CD4-positive, alpha-beta T cell (primary cell): Measurements from ENCODE around the gene ANTXR1. TPM values are rescaled to one million over a fixed set of nuclear protein-coding genes. Genes with fewer than 3 reads are reported as not detected.

ENCODE experiments used
- ATAC-seq: fragments of 200-7000 bp; cut with Tn5 transposase; one replicate; pipeline ENCODE4 v1.10.0; 2022; ENCODE audit warnings: mild to moderate bottlenecking; ENCODE audit not compliant: poor library complexity
- CTCF ChIA-PET: fragments of 350-600 bp; sonication (Branson Sonifier 250); formaldehyde crosslinking; loops from one replicate; lab custom pipeline; 2021; ENCODE audit warnings: antibody characterized with exemption, inconsistent platforms; lab: Charles Lee
- POLR2A ChIA-PET: fragments of 350-600 bp; sonication (Branson Sonifier 250); formaldehyde crosslinking; loops from one replicate; lab custom pipeline; 2021; ENCODE audit warnings: antibody characterized with exemption, inconsistent platforms; lab: Charles Lee
- DNase-seq, 14 experiments: peaks; one replicate each; pipeline ENCODE4 v3.0.0-alpha.2; 2013 to 2020; ENCODE audit warnings: mixed read lengths in 2 of 14
- H3K27ac ChIP-seq, 2 donors: one replicate each; pipeline versions ENCODE4 v1.5.1 to v1.7.0; 2013; ENCODE audit warnings: low read length in 2 of 2, low read depth in 1 of 2, mild to moderate bottlenecking in 1 of 2
- H3K27me3 ChIP-seq, 2 experiments: 1 replicate in 1 of 2; 2 replicates in 1 of 2; pipeline versions ENCODE4 v1.6.1 to v1.7.0; 2013; ENCODE audit warnings: low read length in 2 of 2, control low read depth in 1 of 2, mild to moderate bottlenecking in 1 of 2, moderate library complexity in 1 of 2; ENCODE audit not compliant: insufficient read depth in 2 of 2, control insufficient read depth in 1 of 2
- H3K36me3 ChIP-seq: one replicate; pipeline ENCODE4 v1.6.1; 2013; ENCODE audit warnings: low read length, control low read depth; ENCODE audit not compliant: insufficient read depth
- H3K4me1 ChIP-seq: one replicate; pipeline ENCODE4 v1.6.1; 2013; ENCODE audit warnings: low read length, control low read depth; ENCODE audit not compliant: insufficient read depth
- H3K4me3 ChIP-seq: one replicate; pipeline ENCODE4 v1.5.1; 2013; ENCODE audit warnings: mild to moderate bottlenecking, low read length, moderate library complexity
- H3K9me3 ChIP-seq, 2 experiments: 1 replicate in 1 of 2; 2 replicates in 1 of 2; pipeline versions ENCODE4 v1.6.1 to v1.7.0; 2013; ENCODE audit warnings: low read length in 2 of 2, mild to moderate bottlenecking in 2 of 2, control low read depth in 1 of 2, moderate library complexity in 1 of 2; ENCODE audit not compliant: control insufficient read depth in 1 of 2, insufficient read depth in 1 of 2
- H3K27ac Mint-ChIP-seq: one replicate; pipeline ENCODE4 v1.8.0; 2020; ENCODE audit warnings: mixed read lengths
- H3K27me3 Mint-ChIP-seq: one replicate; pipeline ENCODE4 v1.8.0; 2021; ENCODE audit warnings: mixed read lengths
- H3K36me3 Mint-ChIP-seq: one replicate; pipeline ENCODE4 v1.8.0; 2021; ENCODE audit warnings: low read depth, mixed read lengths
- H3K4me1 Mint-ChIP-seq: one replicate; pipeline ENCODE4 v1.8.0; 2021; ENCODE audit warnings: low read depth, mixed read lengths
- H3K4me3 Mint-ChIP-seq: one replicate; pipeline ENCODE4 v1.8.0; 2020; ENCODE audit warnings: mild to moderate bottlenecking, mixed read lengths
- H3K9me3 Mint-ChIP-seq: one replicate; pipeline ENCODE4 v1.8.0; 2020; ENCODE audit warnings: mixed read lengths
- CTCF ChIP-seq: fragments of 200-600 bp; IDR thresholded peaks from one replicate; pipeline ENCODE4 v1.8.0; 2022; ENCODE audit warnings: antibody characterized with exemption, mild to moderate bottlenecking
- intact Hi-C, 2 experiments: fragments of 100-400 bp; cut with DNase I in 1 of 2; cut with micrococcal nuclease in 1 of 2; formaldehyde crosslinking; loops; one replicate each; pipeline versions ENCODE4 v1.15.1 to v1.9.0; 2023 to 2025; cut with DNase I, micrococcal nuclease
- total RNA-seq, 174 experiments: library from RNA in 2 of 174; stranded (reverse) in 2 of 174; gene quantifications; one replicate each; pipeline ENCODE4 v1.2.3 and lab custom pipeline; 2021 to 2026

ANTXR1 gene
- total RNA-seq, 2 experiments from 2014 or later: not detected

- peaks cover 0 to 4% of the 10 kb centered on the region in 2 experiments for H3K9me3 ChIP-seq
- H3K27ac Mint-ChIP-seq: no peak overlapping the region
- no peaks in the 10 kb centered on the region for H3K4me1 Mint-ChIP-seq
- H3K27me3 ChIP-seq: no peaks in the 10 kb centered on the region
- H3K9me3 Mint-ChIP-seq: no peaks in the 10 kb centered on the region
- peaks cover 4% of the 10 kb centered on the region for H3K27me3 Mint-ChIP-seq
- H3K27ac ChIP-seq: no peak overlapping the region
- no peaks in the 10 kb centered on the region for H3K4me1 ChIP-seq
- no peak overlapping the region for H3K4me3 ChIP-seq
- TF ChIP-seq CTCF: no peak
- H3K36me3 Mint-ChIP-seq: no peaks in the 10 kb centered on the region
- H3K36me3 ChIP-seq: no peaks in the 10 kb centered on the region
- H3K4me3 Mint-ChIP-seq: no peak overlapping the region
- intact Hi-C loops: no loop called here
- no peak for DNase-seq
- ChIA-PET POLR2A (no interaction called here), CTCF (no interaction called here)
- no peak for ATAC-seq
Observed at GRCh38 chr2:69156624-69157023, 143.6 kb downstream of the ANTXR1 start.

- intact Hi-C loops: no loop called here
- Histone ChIP-seq H3K4me3 (no peak overlapping the region), H3K9me3 (no peaks in the 10 kb centered on the region), H3K4me1 (no peaks in the 10 kb centered on the region), H3K27ac (no peak overlapping the region), H3K36me3 (no peaks in the 10 kb centered on the region), H3K27me3 (no peaks in the 10 kb centered on the region)
- Mint-ChIP-seq H3K36me3 (no peaks in the 10 kb centered on the region), H3K4me3 (no peak overlapping the region), H3K4me1 (no peaks in the 10 kb centered on the region), H3K9me3 (no peaks in the 10 kb centered on the region), H3K27ac (no peak overlapping the region), H3K27me3 (peaks cover 4% of the 10 kb centered on the region)
- DNase-seq: no peak
- CTCF ChIA-PET: no interaction called here
- POLR2A ChIA-PET: no interaction called here
- no peak for ATAC-seq
- TF ChIP-seq CTCF: no peak
Observed at GRCh38 chr2:69157441-69157840, 144.5 kb downstream of the ANTXR1 start.

- no peak overlapping the region for H3K4me3 ChIP-seq
- no peaks in the 10 kb centered on the region for H3K9me3 ChIP-seq
- intact Hi-C loops: no loop called here
- no peaks in the 10 kb centered on the region for H3K36me3 ChIP-seq
- Mint-ChIP-seq H3K4me1 (no peaks in the 10 kb centered on the region), H3K27ac (no peak overlapping the region), H3K36me3 (no peaks in the 10 kb centered on the region), H3K4me3 (no peak overlapping the region), H3K9me3 (no peaks in the 10 kb centered on the region), H3K27me3 (no peaks in the 10 kb centered on the region)
- ATAC-seq (no peak), DNase-seq (no peak)
- ChIA-PET CTCF (no interaction called here), POLR2A (no interaction called here)
- no peak for TF ChIP-seq CTCF
- peaks cover 3 to 4% of the 10 kb centered on the region in 2 experiments for H3K27me3 ChIP-seq
- H3K27ac ChIP-seq: no peak overlapping the region
- no peaks in the 10 kb centered on the region for H3K4me1 ChIP-seq
Observed at GRCh38 chr2:69159986-69160385, 147.0 kb downstream of the ANTXR1 start.
